GM12872 (cell line): ENCODE measurements around the gene SFT2D3.

Experiments used
- CTCF ChIP-seq: IDR thresholded peaks from 3 replicates; pipeline ENCODE4 v1.5.1; 2011; ENCODE audit warnings: low read depth, mild to moderate bottlenecking, low read length, moderate library complexity; ENCODE audit not compliant: insufficient read depth

The SFT2D3 gene

GRCh38 chr2:127698553-127699355 is 2.5 kb upstream of the SFT2D3 start:
- TF ChIP-seq CTCF = no peak

GRCh38 chr2:127700527-127701192 is 637 bp upstream of the SFT2D3 start:
- 0 out of 3 replicates have a peak, but pooled peaks have one; percentile 28 for TF ChIP-seq CTCF

- peak; percentile 39 for TF ChIP-seq CTCF
These were observed 526 bp downstream of the SFT2D3 start for GRCh38 chr2:127701651-127702394.

GRCh38 chr2:127702395-127703009 is 1.2 kb downstream of the SFT2D3 start:
- no peak for TF ChIP-seq CTCF

GRCh38 chr2:127703282-127703681 is 2.0 kb downstream of the SFT2D3 start:
- TF ChIP-seq CTCF = no peak

- no peak for TF ChIP-seq CTCF
These were observed 3.5 kb downstream of the SFT2D3 start for GRCh38 chr2:127704641-127705390.
